Islet precursor cell (in vitro differentiated cells): Measurements from ENCODE around the gene MYO7B.

Experiments
- DNase-seq: peaks from one replicate; pipeline ENCODE4 v3.0.0-alpha.2; 2018

Gene MYO7B

DNA sequence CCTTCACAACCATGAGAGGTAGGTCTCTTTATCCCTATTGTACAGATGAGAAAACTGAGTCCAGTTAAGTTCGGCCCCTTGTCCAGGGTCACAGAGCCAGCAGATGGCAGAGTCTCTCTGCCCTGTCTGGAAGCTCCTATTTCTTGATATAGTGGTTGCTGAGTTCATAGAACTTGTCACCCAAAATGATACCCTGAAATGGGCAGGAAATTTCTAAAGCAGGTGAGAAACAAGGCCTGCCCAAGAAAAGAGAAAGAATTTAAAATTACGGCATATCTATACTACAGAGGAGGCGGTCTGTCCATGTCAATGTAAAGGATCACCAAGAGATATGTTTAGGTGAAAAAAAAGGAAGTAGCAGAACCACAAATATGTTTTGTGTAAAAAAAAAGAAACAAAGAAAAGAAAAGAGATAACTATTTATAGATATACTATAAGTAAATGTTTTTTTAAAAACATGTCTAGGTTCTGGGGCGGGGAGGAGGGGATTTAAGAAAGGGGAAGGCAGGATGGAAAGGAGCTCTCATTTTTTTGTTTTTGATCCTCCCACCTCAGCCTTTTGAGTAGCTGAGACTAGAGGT, 39.8 kb downstream of the MYO7B start:
- no peak for DNase-seq

DNA sequence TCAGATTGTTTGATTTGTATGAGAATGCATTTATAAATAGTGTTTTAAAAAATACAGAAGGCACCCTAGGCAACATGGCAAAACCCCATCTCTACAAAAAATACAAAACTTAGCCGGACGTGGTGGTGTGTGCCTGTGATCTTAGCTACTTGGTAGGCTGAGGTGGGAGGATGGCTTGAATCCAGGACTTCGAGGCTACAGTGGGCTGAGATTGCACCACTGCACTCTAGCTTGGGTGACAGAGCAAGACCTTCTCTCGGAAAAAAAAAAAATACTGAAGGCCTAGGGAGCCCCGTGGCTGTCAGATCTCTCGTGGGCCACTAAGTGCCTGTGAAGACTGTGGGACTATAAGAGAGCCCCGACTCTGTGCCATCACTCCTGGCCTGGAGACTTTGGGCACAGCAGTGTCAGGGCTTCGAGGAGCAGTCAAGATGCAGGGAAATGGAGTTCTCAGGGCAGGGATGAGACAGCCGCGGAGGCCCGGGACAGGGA, 40.5 kb downstream of the MYO7B start:
- DNase-seq = no peak

DNA sequence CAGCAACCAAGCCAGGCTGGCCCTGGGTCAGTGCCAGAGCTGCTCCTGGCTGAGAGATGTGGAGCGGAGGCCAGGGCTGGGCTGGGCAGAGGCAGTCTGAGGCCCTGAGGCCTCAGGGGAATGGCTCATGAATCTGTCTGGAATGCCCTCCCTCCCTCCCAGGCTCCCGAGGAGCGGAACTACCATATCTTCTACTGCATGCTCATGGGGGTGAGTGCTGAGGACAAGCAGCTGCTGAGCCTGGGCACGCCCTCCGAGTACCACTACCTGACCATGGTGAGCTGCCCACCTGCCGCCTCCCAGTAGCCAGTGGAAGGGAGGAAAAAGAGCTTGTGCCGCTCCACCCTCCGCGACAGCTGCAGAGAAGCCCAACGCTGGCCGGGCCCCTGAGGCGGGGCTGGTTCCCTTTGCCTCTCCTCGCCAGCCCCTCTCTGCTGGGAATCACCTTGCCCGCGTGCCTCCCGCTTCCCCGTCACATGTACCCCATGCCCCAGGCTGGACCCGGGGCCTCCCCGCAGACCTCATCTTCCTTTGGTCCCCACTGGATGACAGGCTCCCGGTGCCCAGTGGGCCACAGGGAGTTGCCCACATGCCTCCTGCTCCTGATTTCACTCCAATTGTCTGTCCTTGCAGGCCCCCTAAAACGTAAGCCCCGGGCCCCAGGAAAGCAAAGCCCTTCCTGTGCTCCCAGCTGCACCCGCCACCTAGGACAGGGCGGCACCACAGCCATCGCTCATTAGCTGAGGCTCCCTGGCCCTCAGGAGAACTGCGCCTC, 41.1 kb downstream of the MYO7B start:
- DNase-seq = peak; percentile 85

DNA sequence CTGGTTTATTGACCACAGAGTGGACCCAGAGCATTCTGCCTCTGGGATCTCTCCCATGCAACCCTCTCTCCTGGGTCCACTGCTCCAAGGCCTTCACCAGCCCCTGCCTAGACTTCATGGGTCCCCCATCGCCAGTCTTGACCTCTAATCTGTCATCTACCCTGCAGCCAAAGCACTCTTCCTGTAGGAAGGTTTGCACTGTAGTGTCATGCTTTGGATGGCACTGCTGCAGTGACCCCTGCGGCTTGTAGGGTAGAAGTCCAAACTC, 41.7 kb downstream of the MYO7B start:
- no peak for DNase-seq

DNA sequence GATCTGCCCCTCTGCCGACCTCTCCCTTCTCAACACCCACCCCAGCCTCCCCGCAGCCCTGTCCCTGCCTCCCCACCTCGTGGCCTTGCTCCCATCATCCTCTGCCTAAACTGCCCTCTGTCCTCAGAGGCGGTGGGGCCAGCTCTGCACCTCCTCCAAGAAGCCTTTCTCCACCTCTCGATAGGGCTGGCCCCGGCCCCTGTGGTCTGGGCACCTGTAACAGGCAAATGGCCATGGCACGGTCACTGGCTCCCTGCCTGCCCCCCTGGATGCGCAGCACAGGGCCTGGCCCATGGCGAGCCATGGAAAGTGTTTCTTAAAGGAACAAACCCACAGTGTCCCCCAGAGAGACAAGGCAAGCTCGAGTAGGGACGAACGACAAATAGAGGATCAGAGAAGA, 42.0 kb downstream of the MYO7B start:
- DNase-seq = no peak

DNA sequence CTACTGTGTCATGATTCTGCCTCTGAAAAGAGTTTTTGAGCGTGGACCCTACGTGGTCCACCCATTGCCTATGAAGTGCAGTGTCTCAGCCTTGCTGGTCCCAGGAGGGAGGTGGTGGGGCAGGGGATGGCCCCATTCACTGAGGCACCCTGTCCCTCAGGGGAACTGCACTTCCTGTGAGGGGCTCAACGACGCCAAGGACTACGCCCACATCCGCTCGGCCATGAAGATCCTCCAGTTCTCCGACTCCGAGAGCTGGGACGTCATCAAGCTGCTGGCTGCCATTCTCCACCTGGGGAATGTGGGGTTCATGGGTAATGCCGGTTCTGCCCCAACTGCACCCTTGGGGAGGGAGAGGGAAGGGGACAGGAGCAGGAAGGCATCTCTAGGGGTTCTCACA, 42.5 kb downstream of the MYO7B start:
- no peak for DNase-seq

DNA sequence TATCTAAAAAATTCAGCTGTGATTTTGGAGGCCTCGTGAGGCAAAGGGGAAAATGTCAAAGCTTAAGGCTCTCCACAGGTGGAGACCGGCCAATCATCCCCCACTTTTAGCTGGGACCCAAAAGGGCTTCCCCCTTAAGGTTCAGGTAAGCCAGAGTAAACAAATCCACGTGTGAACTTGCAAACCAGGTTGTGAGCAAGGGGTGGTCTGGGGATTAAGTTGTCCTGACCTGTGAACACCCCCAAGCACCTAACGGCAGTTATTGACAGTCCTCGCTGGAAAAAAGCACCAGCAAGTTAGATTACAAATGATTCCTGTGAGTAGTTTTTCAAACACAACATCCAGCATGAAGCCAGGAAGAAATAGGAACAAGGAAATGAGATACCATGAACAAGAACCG, 42.9 kb downstream of the MYO7B start:
- no peak for DNase-seq

DNA sequence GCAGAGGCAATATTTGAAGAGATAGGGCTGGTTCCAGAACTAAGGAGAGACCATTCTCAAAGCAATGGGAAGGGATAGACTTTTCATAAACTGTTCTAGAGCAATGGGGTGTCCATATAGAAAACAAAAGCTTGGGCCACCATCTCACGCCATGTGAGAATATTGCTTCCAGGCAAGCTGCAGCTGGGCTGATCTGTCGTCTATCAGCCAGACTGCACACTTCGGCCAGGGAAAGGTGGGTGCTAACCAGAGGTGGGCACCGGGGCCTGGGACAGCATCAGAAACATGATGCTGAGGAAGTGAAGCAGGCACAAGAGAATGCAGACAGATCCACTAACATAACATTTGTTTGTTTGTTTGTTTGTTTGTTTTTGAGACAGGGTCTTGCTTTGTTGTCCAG, 43.7 kb downstream of the MYO7B start:
- DNase-seq = no peak

DNA sequence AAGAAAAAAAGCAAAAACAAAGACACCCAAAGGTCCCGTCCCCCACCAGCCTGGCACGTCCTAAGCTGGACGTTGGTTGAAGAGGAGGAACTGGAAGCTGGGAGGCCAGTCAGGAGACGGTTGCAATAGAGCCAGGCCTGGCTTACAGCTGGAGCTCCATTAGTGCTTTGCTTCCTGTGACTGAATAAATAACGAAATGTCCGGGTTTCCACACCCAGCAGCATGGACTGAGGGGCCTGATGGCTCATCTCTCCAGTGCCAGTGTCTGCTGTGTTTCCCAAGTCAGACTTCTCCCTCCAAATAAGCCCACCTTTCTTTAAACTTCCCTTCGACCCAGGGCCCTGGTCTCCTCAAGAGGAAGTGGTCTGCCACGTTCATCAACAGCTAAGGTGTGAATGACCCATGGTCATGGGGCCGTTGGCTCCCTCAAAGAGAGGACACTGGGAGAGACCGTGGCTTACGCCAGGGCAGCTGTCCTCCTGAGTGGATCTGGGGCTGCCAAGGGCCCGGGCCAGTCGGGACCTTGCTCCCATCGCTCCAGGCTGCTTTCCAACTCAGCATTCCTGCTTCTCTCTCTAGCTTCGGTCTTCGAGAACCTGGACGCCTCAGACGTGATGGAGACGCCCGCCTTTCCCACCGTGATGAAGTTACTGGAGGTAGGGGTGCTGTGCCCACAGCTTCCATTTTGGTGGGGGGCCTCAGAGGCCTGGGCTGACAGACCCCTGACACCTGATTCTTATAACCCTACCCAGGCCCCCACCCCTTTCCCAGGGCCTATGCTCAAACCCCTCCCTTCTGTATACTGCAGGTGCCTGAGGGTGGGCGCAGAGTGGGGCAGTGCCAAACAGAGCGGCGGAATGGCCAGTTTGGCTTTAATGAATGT, 44.9 kb downstream of the MYO7B start:
- peak; percentile 46 for DNase-seq

DNA sequence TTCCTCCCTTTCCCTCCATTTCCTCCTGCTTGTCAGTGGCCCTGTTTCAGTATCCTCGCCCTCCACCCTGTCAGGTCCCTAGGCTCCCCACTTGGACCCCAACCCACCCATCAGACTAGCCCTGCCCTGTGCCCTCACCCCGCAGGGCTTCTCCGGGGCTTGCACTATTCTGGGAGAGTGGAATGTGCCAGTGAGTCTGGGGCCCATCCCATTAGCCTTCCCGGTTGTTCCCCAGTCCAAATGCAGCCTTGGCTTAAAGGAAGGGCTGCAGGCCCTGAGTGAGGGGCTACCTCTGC, 45.5 kb downstream of the MYO7B start:
- peak; percentile 41 for DNase-seq

DNA sequence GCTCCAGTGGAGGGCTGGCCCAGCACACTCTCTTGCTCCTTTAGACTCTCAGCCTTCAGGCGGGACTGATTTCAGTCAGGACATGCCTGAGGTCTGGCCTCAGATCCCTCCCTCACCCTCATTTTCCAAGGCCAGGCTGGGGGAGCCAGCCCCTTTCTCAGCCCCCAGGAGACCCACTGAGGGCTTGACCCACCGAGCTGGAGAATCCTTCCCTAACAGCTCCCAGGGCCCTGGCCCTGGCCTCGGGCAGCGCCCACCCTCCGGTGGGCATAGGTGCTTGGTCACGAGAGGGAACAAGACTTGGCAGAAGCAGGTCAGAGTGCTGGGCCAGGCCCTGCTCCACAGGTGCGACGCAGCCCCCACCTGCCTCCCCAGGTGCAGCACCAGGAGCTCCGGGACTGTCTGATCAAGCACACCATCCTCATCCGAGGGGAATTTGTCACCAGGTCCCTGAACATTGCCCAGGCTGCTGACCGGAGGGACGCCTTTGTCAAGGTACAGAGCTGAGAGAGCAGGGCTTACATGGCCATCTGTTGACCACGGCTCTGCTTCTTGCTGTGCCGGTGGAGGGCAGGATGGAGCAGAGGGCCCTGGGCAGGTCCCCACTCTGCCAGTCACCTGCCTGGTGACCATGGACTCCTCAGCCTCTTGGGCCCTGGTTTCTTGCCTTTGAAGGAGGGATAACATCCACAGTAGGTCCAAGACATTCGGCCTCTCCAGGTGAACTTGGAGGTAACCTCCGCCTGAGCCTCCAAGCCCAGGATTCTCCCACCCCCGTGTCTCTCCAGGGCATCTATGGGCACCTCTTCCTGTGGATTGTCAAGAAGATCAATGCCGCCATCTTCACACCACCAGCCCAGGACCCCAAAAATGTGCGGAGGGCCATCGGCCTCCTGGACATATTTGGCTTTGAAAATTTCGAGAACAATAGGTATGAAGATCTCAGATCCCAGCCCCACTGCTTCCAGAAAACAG, 46.3 kb downstream of the MYO7B start:
- DNase-seq = peak; percentile 43

DNA sequence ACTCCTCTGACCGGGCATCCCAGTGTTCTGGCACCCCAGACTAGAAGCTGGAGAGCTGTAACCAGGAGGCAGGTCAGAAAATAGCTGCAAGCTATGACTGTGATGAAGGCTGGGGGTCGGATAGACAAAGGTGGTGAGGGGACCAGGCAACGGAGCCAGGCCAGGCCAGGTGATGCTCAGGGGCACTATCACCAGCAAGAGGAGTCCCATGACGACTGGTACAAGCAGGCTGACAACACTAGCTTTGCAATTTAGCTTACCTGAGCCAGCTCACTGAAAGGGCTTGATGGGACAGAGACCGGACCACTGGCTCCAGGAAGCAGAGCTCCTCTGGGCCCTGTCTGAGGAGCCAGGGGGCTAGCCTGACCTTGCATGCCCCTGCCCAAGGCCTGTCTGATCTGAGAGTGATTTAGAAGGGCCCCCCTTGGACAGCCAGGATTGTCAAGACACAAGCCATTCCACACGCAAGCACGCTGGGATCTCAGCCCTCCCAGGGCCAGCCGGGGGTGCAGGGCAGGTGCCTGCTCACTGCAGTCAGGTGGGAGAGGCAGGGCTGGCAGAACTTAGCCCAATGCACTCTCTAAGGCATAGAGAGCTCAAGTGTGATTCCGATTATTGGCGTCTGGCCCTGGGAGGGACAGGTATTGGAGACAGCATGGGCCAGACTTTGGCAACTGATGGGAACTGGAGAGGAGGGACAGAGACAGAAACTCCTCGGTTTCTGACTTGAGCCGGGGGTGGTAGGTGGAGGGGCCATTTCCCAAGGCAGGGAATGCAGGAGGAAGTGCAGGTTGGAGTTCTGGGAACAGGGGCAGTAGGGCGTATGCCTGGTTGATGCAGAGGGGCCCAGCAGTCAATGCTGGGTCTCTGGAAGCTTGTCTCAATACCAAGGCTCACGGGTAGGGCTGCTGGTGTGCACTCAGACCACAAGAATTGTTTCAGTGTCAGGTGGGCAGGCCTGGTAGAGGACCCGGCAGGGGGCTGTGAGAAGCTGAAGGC, 47.7 kb downstream of the MYO7B start:
- DNase-seq = peak; percentile 34

DNA sequence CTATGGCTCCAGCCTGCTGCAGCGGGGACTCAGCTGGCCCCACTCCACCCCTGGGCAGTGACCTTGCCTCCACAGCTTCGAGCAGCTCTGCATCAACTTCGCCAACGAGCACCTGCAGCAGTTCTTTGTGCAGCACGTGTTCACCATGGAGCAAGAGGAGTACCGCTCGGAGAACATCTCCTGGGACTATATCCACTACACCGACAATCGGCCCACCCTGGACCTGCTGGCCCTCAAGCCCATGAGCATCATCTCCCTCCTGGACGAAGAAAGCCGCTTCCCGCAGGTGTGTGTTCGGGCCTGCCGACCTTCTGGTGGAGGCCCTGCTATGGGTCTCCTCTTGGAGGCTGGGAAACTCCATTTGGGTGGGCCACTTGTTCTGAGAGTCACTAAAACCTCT, 48.6 kb downstream of the MYO7B start:
- DNase-seq = peak; percentile 34

DNA sequence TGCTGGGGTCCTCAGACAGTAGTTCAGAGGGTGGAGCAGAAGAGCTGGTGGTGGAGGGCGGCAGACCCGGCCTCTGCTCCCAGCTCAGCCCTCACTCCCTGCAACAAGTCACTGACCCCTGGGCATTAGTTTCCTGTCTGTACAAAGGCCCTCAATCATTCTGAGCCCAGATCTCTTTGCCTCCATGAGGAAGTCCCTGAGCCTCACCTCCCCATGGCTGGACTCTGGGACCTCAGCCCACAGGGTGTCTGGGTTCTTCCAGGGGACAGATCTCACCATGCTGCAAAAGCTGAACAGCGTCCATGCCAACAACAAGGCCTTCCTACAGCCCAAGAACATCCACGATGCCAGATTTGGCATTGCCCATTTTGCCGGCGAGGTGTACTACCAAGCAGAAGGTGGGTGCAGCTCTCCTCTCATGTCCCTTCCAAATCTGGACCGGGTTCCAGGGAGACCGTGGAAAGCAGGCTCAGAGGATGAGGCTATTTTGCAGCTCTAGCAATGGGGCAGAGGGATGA, 49.1 kb downstream of the MYO7B start:
- DNase-seq = peak; percentile 28

DNA sequence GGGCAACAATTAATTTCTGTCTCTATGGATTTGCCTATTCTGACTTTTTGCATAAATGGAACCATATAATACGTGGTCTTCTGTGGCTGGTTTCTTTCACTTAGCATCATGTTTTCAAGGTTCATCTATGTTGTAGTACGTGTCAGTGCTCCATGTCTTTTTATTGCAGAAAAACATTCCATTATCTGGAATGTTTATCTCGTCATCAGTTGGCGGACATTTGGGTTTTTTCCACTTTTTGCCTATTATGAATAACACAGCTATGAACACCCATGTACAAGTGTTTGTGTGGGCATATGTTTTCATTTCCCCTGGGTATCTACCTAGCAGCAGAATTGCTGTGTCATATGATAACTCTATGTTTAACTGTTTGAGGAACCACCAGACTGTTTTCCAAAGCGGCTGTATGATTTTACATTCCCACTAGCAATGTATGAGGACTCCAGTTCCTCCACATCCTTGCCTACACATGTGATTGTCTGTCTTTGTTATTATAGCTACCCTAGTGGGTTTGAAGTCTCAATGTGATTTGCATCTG, 49.9 kb downstream of the MYO7B start:
- DNase-seq = no peak

DNA sequence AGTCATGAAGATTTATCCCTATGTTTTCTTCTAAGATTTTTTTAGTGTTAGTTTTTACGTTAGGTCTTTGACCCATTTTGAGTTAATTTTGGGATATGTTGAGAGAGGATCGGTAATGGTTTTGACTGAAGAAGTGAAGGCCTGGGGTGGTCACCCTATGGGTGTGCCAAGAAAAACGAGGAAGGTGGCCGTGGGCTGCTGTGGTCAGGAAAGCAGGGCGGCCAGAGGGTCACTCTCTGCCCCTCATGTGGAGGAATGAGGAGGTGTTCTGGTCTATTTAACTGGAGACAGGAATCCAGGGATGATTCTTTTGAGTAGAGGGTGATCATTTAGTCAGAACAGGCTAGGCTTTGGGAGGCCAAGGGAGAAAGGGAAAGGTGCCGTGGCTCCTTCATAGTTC, 50.7 kb downstream of the MYO7B start:
- peak; percentile 11 for DNase-seq

DNA sequence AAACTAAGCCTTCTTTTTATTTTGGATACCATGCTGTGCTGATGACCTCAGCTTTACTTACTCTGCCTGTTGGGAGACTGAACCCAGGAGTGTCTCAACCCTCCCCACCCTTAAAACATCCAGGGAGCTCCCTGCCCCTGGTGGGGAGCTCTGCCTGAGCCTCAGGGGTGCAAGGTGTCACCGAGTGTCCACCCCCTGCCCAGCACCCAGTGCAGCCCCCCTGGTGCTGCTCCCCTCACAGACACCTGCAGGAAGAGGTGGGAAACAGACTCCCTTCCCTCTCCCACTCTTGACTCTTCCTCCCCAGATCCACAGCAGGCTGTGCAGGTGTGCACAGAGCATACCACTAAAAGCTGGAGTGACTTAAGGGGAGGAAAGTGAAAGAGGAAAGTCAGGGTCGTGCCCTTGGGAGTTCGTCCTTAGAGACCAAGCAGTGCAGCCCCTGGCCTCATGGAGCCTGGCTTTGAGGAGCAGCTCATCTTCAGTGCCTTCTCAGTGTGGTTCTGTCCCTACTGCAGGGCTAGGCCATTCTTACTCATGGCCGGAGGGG, 51.3 kb downstream of the MYO7B start:
- DNase-seq = peak; percentile 32

DNA sequence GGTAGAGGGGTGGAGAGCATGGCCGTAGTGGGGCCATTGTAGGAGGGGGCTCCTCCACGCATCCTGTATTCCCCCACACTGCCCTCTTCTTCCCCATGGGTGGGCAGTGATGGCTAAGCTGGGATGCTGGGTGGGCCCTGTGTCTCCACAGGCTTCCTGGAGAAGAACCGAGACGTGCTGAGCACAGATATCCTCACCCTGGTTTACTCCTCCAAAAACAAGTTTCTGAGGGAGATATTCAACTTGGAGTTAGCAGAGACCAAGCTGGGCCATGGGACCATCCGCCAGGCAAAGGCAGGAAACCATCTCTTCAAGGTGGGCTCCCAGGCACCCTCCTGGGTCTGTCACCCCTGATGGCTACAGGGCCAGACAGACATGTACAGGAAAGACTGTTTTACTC, 52.8 kb downstream of the MYO7B start:
- DNase-seq = peak; percentile 32

DNA sequence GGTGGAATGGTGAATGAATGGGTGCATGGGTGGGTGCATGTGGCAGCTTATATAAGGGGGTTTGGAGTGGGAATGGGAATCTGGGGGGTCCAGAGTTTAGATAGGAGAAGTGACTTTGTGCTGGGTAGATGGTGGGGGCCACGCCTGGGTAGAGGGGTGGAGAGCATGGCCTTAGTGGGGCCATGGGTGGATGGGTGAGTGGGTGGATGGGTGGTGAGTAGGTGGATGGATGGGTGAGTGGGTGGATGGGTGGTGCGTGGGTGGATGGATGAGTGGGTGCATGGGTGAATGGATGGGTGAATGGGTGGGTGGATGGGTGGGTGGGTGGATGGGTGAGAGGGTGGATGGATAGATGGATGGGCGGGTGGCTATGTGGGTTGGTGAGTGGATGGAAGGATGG, 53.9 kb downstream of the MYO7B start:
- DNase-seq = peak; percentile 21

DNA sequence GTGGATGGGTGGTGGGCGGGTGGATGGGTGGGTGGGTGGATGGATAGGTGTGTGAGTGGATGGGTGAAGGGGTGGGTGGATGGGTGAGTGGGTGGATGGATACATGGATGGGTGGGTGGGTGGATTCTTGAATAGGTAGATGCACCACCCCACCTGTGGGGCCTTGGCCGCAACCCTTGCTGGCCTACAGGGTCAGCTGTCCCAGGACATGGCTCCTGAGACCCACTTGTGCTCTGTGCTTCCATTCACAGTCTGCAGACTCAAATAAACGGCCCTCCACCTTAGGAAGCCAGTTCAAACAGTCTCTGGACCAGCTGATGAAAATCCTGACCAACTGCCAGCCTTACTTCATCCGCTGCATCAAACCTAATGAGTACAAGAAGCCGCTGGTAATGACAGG, 54.4 kb downstream of the MYO7B start:
- no peak for DNase-seq
